WTC11 (cell line): ENCODE data around the gene L3MBTL1. TPM values are rescaled to one million over a fixed set of nuclear protein-coding genes. Genes with fewer than 3 reads are reported as not detected.

Experiments used
- ATAC-seq: fragments of 200-7000 bp; cut with Tn5 transposase; 2 replicates; pipeline ENCODE4 v1.10.0; 2021; ENCODE audit warnings: mild to moderate bottlenecking, moderate library complexity
- CTCF ChIA-PET: fragments of 300-600 bp; sonication (Branson Sonifier 250); formaldehyde crosslinking; loops from one replicate; lab custom pipeline; 2021; ENCODE audit warnings: antibody characterized with exemption; lab: Charles Lee
- POLR2A ChIA-PET: fragments of 350-600 bp; sonication (Branson Sonifier 250); formaldehyde crosslinking; loops from one replicate; lab custom pipeline; 2021; ENCODE audit warnings: antibody characterized with exemption; lab: Charles Lee
- DNase-seq: peaks from one replicate; pipeline ENCODE4 v3.0.0; 2021; ENCODE audit warnings: low spot score
- H3K27ac Mint-ChIP-seq: 2 replicates; pipeline ENCODE4 v1.8.0; 2021; ENCODE audit warnings: mixed read lengths
- H3K27me3 Mint-ChIP-seq: 2 replicates; pipeline ENCODE4 v1.8.0; 2021; ENCODE audit warnings: low read depth, mild to moderate bottlenecking, moderate library complexity, mixed read lengths
- H3K36me3 Mint-ChIP-seq: 2 replicates; pipeline ENCODE4 v1.8.0; 2021; ENCODE audit warnings: mixed read lengths
- H3K4me1 Mint-ChIP-seq: 2 replicates; pipeline ENCODE4 v1.8.0; 2022; ENCODE audit warnings: mixed read lengths
- H3K4me3 Mint-ChIP-seq: 2 replicates; pipeline ENCODE4 v1.8.0; 2021; ENCODE audit warnings: mild to moderate bottlenecking, moderate library complexity, mixed read lengths
- H3K9me3 Mint-ChIP-seq: 2 replicates; pipeline ENCODE4 v1.8.0; 2021; ENCODE audit warnings: mixed read lengths
- CBFB ChIP-seq: sonication (generic); formaldehyde crosslinking; IDR thresholded peaks from 2 replicates; pipeline ENCODE4 v1.8.1; 2022; ENCODE audit warnings: mild to moderate bottlenecking, low read depth, missing genetic modification reagents
- GABPB1 ChIP-seq: sonication (generic); formaldehyde crosslinking; IDR thresholded peaks from 2 replicates; pipeline ENCODE4 v1.8.1; 2023; ENCODE audit warnings: mild to moderate bottlenecking, missing genetic modification reagents
- GTF2I ChIP-seq: fragments of 250-450 bp; sonication (Bioruptor Pico); conservative IDR thresholded peaks from 2 replicates; pipeline ENCODE4 v1.4.0; 2021; ENCODE audit warnings: mild to moderate bottlenecking
- NR2C2 ChIP-seq: sonication (generic); formaldehyde crosslinking; IDR thresholded peaks from 2 replicates; pipeline ENCODE4 v1.8.0; 2022; ENCODE audit warnings: mild to moderate bottlenecking, missing genetic modification reagents
- SMAD4 ChIP-seq: sonication (generic); formaldehyde crosslinking; IDR thresholded peaks from 2 replicates; pipeline ENCODE4 v1.8.0; 2022; ENCODE audit warnings: mild to moderate bottlenecking, missing genetic modification reagents
- SOX15 ChIP-seq: fragments of 250-450 bp; sonication (Bioruptor Pico); IDR thresholded peaks from 2 replicates; pipeline ENCODE4 v1.9.0; 2021; ENCODE audit warnings: mild to moderate bottlenecking
- SP1 ChIP-seq: sonication (generic); formaldehyde crosslinking; conservative IDR thresholded peaks from 2 replicates; pipeline ENCODE4 v1.8.1; 2022; ENCODE audit warnings: missing genetic modification reagents
- ZBTB21 ChIP-seq: sonication (generic); formaldehyde crosslinking; IDR thresholded peaks from 2 replicates; pipeline ENCODE4 v1.8.1; 2023; ENCODE audit warnings: mild to moderate bottlenecking, missing genetic modification reagents, borderline replicate concordance
- ZNF121 ChIP-seq: sonication (generic); formaldehyde crosslinking; IDR thresholded peaks from 2 replicates; pipeline ENCODE4 v1.8.0; 2023; ENCODE audit warnings: missing genetic modification reagents
- ZNF138 ChIP-seq: sonication (generic); formaldehyde crosslinking; conservative IDR thresholded peaks from 2 replicates; pipeline ENCODE4 v1.8.1; 2022; ENCODE audit warnings: mild to moderate bottlenecking, moderate library complexity, missing genetic modification reagents
- ZNF416 ChIP-seq: fragments of 250-450 bp; sonication (Bioruptor Pico); IDR thresholded peaks from 2 replicates; pipeline ENCODE4 v1.9.0; 2021; ENCODE audit warnings: mild to moderate bottlenecking, inconsistent platforms
- ZNF671 ChIP-seq: fragments of 250-450 bp; sonication (Bioruptor Pico); IDR thresholded peaks from 2 replicates; pipeline ENCODE4 v1.8.0; 2021; ENCODE audit warnings: mild to moderate bottlenecking
- total RNA-seq: library from RNA; stranded (reverse); gene quantifications from 3 replicates; pipeline ENCODE4 v1.2.3, GENCODE V29; 2021
- TF ChIP-seq, protein P1 (sequence below): fragments of 200-600 bp; IDR thresholded peaks from 2 replicates; pipeline ENCODE4 v1.8.0; 2022; ENCODE audit warnings: antibody characterized with exemption
- TF ChIP-seq, protein P2 (sequence below): sonication (generic); formaldehyde crosslinking; IDR thresholded peaks from 2 replicates; pipeline ENCODE4 v1.8.0; 2022; ENCODE audit warnings: missing genetic modification reagents
- TF ChIP-seq, protein P3 (sequence below): sonication (generic); formaldehyde crosslinking; IDR thresholded peaks from 2 replicates; pipeline ENCODE4 v1.8.1; 2023; ENCODE audit warnings: mild to moderate bottlenecking, missing genetic modification reagents
- TF ChIP-seq, protein P4 (sequence below): fragments of 250-450 bp; sonication (Bioruptor Pico); IDR thresholded peaks from 2 replicates; pipeline ENCODE4 v1.9.0; 2021; ENCODE audit warnings: mild to moderate bottlenecking, borderline replicate concordance
- TF ChIP-seq, protein P5 (sequence below): sonication (generic); formaldehyde crosslinking; IDR thresholded peaks from 2 replicates; pipeline ENCODE4 v1.8.1; 2023; ENCODE audit warnings: mild to moderate bottlenecking, missing genetic modification reagents, moderate library complexity
- TF ChIP-seq, protein P6 (sequence below): sonication (generic); formaldehyde crosslinking; conservative IDR thresholded peaks from 2 replicates; pipeline ENCODE4 v1.8.1; 2022; ENCODE audit warnings: mild to moderate bottlenecking, missing genetic modification reagents

The L3MBTL1 gene
- total RNA-seq, 1 experiment from 2014 or later: 28.3 TPM

DNA sequence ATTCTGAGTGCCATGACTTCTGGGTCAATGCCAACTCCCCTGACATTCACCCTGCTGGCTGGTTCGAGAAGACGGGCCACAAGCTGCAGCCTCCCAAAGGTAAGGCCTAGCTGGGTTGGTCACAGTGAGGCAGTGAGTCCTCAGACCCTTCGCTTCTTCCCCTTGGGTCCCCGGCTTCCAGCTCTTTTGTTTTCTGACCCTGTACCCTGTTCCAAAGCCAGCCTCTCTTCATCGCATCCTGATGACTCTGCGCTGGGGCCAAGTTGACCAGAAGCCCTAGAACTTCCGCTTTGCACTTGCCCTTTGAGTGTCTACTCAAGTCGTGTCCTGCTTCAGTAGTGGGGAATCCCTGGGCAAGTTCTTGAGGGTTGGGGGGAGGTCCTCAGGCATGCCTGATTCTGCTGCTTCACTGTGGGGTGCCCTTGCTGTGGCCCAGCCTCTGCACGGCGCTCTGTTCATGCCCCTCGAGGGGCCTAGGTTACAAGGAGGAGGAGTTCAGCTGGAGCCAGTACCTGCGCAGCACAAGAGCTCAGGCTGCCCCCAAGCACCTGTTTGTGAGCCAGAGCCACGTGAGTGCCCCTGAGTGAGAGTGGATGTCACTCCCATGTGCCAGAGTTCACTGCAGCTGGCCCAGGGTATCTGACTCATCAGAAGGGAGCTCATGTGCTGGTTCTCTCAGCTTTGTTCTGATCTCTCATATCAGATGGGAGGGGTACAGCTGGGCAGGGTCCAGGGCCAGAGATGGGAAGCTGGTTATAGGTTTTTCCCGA is 23.0 kb downstream of the L3MBTL1 start:
- no peak overlapping the region for H3K27ac Mint-ChIP-seq
- DNase-seq (no peak), ATAC-seq (no peak)
- TF ChIP-seq GABPB1 (CRISPR knock-in tag): peak; percentile 67; the same call in 1 of the 2 replicates
- no peak for TF ChIP-seq ZNF138
- H3K36me3 Mint-ChIP-seq: no peaks in the 10 kb centered on the region
- POLR2A ChIA-PET: no interaction called here
- H3K27me3 Mint-ChIP-seq: no peaks in the 10 kb centered on the region
- H3K4me1 Mint-ChIP-seq: no peaks in the 10 kb centered on the region
- H3K4me3 Mint-ChIP-seq: no peak overlapping the region
- H3K9me3 Mint-ChIP-seq: no peaks in the 10 kb centered on the region
- CTCF ChIA-PET: interaction anchor here (0.6 to 1.5 kb wide), 3 partner anchors 28 to 162 kb away, joined by 3 to 6 read pairs (median 4); partner anchors contain the start of gene SGK2

DNA sequence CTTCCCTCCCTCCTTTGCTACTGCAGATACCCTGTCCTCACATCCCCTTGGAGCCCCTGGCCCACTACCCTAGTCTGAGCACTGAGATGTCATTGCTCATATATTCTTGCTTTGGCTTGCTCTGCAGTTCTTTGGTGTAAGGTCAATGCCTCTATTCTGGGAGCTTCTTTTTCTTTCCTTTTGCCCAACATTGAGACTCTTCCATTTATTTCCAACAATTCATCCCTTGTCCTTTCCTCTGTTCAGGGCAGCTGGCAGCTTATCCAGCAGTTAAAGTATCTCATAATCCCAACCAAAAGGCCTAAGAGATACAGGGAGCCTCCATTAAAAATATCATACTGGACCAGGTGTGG is 23.6 kb downstream of the L3MBTL1 start:
- no peak for DNase-seq
- Mint-ChIP-seq H3K27ac (no peak overlapping the region), H3K4me1 (no peaks in the 10 kb centered on the region), H3K27me3 (no peaks in the 10 kb centered on the region), H3K36me3 (no peaks in the 10 kb centered on the region), H3K4me3 (no peak overlapping the region), H3K9me3 (no peaks in the 10 kb centered on the region)
- CTCF ChIA-PET: interaction anchor here (1.5 kb wide), 1 partner anchor 82 kb away, joined by 6 read pairs; no protein-coding TSS in a partner anchor
- no peak for ATAC-seq
- POLR2A ChIA-PET: no interaction called here
- TF ChIP-seq, protein P1, sequence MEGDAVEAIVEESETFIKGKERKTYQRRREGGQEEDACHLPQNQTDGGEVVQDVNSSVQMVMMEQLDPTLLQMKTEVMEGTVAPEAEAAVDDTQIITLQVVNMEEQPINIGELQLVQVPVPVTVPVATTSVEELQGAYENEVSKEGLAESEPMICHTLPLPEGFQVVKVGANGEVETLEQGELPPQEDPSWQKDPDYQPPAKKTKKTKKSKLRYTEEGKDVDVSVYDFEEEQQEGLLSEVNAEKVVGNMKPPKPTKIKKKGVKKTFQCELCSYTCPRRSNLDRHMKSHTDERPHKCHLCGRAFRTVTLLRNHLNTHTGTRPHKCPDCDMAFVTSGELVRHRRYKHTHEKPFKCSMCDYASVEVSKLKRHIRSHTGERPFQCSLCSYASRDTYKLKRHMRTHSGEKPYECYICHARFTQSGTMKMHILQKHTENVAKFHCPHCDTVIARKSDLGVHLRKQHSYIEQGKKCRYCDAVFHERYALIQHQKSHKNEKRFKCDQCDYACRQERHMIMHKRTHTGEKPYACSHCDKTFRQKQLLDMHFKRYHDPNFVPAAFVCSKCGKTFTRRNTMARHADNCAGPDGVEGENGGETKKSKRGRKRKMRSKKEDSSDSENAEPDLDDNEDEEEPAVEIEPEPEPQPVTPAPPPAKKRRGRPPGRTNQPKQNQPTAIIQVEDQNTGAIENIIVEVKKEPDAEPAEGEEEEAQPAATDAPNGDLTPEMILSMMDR: no peak
- no peak for TF ChIP-seq ZNF416
- TF ChIP-seq ZBTB21 (CRISPR knock-in tag): no peak
- no peak for TF ChIP-seq SMAD4 (CRISPR knock-in tag)
- TF ChIP-seq, protein P2, sequence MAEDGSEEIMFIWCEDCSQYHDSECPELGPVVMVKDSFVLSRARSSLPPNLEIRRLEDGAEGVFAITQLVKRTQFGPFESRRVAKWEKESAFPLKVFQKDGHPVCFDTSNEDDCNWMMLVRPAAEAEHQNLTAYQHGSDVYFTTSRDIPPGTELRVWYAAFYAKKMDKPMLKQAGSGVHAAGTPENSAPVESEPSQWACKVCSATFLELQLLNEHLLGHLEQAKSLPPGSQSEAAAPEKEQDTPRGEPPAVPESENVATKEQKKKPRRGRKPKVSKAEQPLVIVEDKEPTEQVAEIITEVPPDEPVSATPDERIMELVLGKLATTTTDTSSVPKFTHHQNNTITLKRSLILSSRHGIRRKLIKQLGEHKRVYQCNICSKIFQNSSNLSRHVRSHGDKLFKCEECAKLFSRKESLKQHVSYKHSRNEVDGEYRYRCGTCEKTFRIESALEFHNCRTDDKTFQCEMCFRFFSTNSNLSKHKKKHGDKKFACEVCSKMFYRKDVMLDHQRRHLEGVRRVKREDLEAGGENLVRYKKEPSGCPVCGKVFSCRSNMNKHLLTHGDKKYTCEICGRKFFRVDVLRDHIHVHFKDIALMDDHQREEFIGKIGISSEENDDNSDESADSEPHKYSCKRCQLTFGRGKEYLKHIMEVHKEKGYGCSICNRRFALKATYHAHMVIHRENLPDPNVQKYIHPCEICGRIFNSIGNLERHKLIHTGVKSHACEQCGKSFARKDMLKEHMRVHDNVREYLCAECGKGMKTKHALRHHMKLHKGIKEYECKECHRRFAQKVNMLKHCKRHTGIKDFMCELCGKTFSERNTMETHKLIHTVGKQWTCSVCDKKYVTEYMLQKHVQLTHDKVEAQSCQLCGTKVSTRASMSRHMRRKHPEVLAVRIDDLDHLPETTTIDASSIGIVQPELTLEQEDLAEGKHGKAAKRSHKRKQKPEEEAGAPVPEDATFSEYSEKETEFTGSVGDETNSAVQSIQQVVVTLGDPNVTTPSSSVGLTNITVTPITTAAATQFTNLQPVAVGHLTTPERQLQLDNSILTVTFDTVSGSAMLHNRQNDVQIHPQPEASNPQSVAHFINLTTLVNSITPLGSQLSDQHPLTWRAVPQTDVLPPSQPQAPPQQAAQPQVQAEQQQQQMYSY: no peak
- TF ChIP-seq, protein P3, sequence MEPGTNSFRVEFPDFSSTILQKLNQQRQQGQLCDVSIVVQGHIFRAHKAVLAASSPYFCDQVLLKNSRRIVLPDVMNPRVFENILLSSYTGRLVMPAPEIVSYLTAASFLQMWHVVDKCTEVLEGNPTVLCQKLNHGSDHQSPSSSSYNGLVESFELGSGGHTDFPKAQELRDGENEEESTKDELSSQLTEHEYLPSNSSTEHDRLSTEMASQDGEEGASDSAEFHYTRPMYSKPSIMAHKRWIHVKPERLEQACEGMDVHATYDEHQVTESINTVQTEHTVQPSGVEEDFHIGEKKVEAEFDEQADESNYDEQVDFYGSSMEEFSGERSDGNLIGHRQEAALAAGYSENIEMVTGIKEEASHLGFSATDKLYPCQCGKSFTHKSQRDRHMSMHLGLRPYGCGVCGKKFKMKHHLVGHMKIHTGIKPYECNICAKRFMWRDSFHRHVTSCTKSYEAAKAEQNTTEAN (CRISPR knock-in tag): no peak
- TF ChIP-seq SP1 (CRISPR knock-in tag): no peak
- no peak for TF ChIP-seq CBFB
- no peak for TF ChIP-seq ZNF121 (CRISPR knock-in tag)
- TF ChIP-seq ZNF671: no peak

DNA sequence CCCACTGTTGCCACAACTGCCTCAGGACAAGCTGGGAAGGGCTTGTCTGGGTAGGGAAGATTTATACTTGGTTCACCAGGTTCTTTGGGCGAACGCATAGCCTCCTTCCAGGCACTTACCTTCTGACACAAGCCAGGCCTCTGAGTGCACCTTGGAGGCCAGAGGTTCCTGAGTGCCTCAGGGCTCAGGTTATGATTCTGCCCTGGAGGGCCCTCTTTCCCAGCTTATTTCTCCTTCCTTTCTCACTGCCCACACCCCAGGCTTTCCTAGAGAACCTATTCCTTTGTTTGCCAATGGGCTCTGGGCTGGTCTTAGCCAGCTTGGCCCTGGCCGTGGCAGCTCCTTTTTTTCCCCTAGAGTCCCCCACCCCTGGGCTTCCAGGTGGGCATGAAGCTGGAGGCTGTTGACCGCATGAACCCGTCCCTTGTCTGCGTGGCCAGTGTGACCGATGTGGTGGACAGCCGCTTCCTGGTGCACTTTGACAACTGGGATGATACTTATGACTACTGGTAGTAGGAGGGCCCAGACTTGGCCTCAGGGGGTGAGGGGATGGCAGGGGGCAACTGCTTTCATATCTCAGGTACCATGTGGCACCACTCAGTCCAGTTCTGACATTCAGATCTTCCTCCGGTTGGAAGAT is 25.0 kb downstream of the L3MBTL1 start:
- no peaks in the 10 kb centered on the region for H3K9me3 Mint-ChIP-seq
- DNase-seq (no peak), ATAC-seq (no peak)
- ChIA-PET CTCF (no interaction called here), POLR2A (no interaction called here)
- peaks cover 5% of the 10 kb centered on the region; the same call in 1 of the 2 replicates for H3K36me3 Mint-ChIP-seq
- H3K27me3 Mint-ChIP-seq: no peaks in the 10 kb centered on the region
- no peak overlapping the region for H3K27ac Mint-ChIP-seq
- H3K4me3 Mint-ChIP-seq: no peak overlapping the region
- H3K4me1 Mint-ChIP-seq: no peaks in the 10 kb centered on the region
- TF ChIP-seq NR2C2 (CRISPR knock-in tag) (no peak), GTF2I (no peak), SOX15 (CRISPR knock-in tag) (no peak), GABPB1 (CRISPR knock-in tag) (no peak), ZNF671 (no peak)
- TF ChIP-seq, protein P4, sequence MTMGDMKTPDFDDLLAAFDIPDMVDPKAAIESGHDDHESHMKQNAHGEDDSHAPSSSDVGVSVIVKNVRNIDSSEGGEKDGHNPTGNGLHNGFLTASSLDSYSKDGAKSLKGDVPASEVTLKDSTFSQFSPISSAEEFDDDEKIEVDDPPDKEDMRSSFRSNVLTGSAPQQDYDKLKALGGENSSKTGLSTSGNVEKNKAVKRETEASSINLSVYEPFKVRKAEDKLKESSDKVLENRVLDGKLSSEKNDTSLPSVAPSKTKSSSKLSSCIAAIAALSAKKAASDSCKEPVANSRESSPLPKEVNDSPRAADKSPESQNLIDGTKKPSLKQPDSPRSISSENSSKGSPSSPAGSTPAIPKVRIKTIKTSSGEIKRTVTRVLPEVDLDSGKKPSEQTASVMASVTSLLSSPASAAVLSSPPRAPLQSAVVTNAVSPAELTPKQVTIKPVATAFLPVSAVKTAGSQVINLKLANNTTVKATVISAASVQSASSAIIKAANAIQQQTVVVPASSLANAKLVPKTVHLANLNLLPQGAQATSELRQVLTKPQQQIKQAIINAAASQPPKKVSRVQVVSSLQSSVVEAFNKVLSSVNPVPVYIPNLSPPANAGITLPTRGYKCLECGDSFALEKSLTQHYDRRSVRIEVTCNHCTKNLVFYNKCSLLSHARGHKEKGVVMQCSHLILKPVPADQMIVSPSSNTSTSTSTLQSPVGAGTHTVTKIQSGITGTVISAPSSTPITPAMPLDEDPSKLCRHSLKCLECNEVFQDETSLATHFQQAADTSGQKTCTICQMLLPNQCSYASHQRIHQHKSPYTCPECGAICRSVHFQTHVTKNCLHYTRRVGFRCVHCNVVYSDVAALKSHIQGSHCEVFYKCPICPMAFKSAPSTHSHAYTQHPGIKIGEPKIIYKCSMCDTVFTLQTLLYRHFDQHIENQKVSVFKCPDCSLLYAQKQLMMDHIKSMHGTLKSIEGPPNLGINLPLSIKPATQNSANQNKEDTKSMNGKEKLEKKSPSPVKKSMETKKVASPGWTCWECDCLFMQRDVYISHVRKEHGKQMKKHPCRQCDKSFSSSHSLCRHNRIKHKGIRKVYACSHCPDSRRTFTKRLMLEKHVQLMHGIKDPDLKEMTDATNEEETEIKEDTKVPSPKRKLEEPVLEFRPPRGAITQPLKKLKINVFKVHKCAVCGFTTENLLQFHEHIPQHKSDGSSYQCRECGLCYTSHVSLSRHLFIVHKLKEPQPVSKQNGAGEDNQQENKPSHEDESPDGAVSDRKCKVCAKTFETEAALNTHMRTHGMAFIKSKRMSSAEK: no peak
- TF ChIP-seq, protein P5, sequence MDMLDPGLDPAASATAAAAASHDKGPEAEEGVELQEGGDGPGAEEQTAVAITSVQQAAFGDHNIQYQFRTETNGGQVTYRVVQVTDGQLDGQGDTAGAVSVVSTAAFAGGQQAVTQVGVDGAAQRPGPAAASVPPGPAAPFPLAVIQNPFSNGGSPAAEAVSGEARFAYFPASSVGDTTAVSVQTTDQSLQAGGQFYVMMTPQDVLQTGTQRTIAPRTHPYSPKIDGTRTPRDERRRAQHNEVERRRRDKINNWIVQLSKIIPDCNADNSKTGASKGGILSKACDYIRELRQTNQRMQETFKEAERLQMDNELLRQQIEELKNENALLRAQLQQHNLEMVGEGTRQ (CRISPR knock-in tag): no peak
- TF ChIP-seq, protein P6, sequence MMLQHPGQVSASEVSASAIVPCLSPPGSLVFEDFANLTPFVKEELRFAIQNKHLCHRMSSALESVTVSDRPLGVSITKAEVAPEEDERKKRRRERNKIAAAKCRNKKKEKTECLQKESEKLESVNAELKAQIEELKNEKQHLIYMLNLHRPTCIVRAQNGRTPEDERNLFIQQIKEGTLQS (CRISPR knock-in tag): no peak
